Measurements from ENCODE around the gene HOMER2. TPM values are rescaled to one million over a fixed set of nuclear protein-coding genes. Genes with fewer than 3 reads are reported as not detected.

HOMER2 gene
- total and polyA plus RNA-seq, 2 experiments from 2014 or later, result 10.8 to 23.9 TPM

DNA sequence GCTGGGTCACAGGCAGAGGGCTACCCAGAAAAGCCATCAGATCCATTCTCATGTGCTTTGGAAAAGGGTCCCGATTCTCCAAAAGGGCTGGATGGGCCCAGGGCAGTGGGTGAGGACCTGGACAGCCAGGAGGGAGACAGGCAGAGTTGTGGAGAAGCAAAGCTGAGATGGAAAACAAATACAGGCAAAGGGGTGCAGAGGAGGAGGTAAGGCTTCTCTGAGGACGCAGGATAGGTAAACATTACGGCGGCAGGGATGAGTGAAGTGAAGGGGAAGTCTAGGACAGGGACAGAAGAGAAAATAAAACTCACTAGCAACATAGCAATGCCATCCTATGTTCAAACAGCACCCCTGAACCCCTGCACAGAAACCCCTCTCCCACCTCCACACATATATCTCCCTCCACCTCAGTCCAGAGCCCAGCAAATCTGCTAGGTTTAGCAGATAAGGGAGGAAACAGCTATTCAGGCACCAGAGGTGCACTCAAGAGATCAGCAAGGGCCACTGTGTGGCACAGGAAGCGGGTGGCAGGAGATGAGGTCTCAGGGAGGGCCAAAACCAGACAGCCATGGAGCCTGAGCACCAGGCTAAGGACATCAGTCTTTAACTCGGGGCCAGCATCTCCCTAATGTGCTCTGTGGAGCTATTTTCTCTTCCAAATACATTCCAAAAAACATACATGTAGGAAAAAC lies 51.3 kb downstream of the HOMER2 start:
- no peak overlapping the region for H3K4me3 ChIP-seq
- no peaks in the 10 kb centered on the region for H3K27me3 ChIP-seq (ENCODE audit: insufficient read depth)
- Mint-ChIP-seq H3K27me3 (ENCODE audit: insufficient read depth, low read depth, poor library complexity) (no peaks in the 10 kb centered on the region), H3K9me3 (no peaks in the 10 kb centered on the region), H3K4me3 (no peak overlapping the region), H3K27ac (no peak overlapping the region; the same call in 1 of the 2 replicates), H3K4me1 (peaks cover 17% of the 10 kb centered on the region; the same call in 2 of the 3 replicates), H3K36me3 (ENCODE audit: low read depth) (no peaks in the 10 kb centered on the region)
- TF ChIP-seq POLR2AphosphoS5 (IDR thresholded peaks at IDR 0.05; ENCODE audit: low read depth) (no peak), ZNF114 (CRISPR knock-in tag; IDR thresholded peaks at IDR 0.05) (no peak), NANOG (IDR thresholded peaks at IDR 0.05; ENCODE audit: borderline replicate concordance) (no peak), STAT1 (IDR thresholded peaks at IDR 0.05; ENCODE audit: unreplicated experiment) (no peak), EZH2 (IDR thresholded peaks at IDR 0.05; ENCODE audit: low read depth, unreplicated experiment) (no peak), EZH2phosphoT487 (IDR thresholded peaks at IDR 0.05; ENCODE audit: unreplicated experiment) (no peak), ZNF331 (CRISPR knock-in tag; IDR thresholded peaks at IDR 0.05; ENCODE audit: low read depth) (no peak), CREB1 (CRISPR knock-in tag; IDR thresholded peaks at IDR 0.05; ENCODE audit: low read depth) (no peak), JUNB (IDR thresholded peaks at IDR 0.05; ENCODE audit: unreplicated experiment) (no peak)
- TF ChIP-seq, protein P1, sequence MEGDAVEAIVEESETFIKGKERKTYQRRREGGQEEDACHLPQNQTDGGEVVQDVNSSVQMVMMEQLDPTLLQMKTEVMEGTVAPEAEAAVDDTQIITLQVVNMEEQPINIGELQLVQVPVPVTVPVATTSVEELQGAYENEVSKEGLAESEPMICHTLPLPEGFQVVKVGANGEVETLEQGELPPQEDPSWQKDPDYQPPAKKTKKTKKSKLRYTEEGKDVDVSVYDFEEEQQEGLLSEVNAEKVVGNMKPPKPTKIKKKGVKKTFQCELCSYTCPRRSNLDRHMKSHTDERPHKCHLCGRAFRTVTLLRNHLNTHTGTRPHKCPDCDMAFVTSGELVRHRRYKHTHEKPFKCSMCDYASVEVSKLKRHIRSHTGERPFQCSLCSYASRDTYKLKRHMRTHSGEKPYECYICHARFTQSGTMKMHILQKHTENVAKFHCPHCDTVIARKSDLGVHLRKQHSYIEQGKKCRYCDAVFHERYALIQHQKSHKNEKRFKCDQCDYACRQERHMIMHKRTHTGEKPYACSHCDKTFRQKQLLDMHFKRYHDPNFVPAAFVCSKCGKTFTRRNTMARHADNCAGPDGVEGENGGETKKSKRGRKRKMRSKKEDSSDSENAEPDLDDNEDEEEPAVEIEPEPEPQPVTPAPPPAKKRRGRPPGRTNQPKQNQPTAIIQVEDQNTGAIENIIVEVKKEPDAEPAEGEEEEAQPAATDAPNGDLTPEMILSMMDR (conservative IDR thresholded peaks at IDR 0.05; ENCODE audit: low read depth in 2 of 2), result no peak
- TF ChIP-seq, protein P2, sequence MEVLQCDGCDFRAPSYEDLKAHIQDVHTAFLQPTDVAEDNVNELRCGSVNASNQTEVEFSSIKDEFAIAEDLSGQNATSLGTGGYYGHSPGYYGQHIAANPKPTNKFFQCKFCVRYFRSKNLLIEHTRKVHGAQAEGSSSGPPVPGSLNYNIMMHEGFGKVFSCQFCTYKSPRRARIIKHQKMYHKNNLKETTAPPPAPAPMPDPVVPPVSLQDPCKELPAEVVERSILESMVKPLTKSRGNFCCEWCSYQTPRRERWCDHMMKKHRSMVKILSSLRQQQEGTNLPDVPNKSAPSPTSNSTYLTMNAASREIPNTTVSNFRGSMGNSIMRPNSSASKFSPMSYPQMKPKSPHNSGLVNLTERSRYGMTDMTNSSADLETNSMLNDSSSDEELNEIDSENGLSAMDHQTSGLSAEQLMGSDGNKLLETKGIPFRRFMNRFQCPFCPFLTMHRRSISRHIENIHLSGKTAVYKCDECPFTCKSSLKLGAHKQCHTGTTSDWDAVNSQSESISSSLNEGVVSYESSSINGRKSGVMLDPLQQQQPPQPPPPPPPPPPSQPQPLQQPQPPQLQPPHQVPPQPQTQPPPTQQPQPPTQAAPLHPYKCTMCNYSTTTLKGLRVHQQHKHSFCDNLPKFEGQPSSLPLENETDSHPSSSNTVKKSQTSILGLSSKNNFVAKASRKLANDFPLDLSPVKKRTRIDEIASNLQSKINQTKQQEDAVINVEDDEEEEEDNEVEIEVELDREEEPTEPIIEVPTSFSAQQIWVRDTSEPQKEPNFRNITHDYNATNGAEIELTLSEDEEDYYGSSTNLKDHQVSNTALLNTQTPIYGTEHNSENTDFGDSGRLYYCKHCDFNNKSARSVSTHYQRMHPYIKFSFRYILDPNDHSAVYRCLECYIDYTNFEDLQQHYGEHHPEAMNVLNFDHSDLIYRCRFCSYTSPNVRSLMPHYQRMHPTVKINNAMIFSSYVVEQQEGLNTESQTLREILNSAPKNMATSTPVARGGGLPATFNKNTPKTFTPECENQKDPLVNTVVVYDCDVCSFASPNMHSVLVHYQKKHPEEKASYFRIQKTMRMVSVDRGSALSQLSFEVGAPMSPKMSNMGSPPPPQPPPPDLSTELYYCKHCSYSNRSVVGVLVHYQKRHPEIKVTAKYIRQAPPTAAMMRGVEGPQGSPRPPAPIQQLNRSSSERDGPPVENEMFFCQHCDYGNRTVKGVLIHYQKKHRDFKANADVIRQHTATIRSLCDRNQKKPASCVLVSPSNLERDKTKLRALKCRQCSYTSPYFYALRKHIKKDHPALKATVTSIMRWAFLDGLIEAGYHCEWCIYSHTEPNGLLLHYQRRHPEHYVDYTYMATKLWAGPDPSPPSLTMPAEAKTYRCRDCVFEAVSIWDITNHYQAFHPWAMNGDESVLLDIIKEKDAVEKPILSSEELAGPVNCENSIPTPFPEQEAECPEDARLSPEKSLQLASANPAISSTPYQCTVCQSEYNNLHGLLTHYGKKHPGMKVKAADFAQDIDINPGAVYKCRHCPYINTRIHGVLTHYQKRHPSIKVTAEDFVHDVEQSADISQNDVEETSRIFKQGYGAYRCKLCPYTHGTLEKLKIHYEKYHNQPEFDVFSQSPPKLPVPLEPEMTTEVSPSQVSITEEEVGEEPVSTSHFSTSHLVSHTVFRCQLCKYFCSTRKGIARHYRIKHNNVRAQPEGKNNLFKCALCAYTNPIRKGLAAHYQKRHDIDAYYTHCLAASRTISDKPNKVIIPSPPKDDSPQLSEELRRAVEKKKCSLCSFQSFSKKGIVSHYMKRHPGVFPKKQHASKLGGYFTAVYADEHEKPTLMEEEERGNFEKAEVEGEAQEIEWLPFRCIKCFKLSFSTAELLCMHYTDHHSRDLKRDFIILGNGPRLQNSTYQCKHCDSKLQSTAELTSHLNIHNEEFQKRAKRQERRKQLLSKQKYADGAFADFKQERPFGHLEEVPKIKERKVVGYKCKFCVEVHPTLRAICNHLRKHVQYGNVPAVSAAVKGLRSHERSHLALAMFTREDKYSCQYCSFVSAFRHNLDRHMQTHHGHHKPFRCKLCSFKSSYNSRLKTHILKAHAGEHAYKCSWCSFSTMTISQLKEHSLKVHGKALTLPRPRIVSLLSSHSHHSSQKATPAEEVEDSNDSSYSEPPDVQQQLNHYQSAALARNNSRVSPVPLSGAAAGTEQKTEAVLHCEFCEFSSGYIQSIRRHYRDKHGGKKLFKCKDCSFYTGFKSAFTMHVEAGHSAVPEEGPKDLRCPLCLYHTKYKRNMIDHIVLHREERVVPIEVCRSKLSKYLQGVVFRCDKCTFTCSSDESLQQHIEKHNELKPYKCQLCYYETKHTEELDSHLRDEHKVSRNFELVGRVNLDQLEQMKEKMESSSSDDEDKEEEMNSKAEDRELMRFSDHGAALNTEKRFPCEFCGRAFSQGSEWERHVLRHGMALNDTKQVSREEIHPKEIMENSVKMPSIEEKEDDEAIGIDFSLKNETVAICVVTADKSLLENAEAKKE (CRISPR knock-in tag; IDR thresholded peaks at IDR 0.05), result no peak
- TF ChIP-seq, protein P3, sequence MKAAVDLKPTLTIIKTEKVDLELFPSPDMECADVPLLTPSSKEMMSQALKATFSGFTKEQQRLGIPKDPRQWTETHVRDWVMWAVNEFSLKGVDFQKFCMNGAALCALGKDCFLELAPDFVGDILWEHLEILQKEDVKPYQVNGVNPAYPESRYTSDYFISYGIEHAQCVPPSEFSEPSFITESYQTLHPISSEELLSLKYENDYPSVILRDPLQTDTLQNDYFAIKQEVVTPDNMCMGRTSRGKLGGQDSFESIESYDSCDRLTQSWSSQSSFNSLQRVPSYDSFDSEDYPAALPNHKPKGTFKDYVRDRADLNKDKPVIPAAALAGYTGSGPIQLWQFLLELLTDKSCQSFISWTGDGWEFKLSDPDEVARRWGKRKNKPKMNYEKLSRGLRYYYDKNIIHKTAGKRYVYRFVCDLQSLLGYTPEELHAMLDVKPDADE (IDR thresholded peaks at IDR 0.05), result no peak
- TF ChIP-seq, protein P4, sequence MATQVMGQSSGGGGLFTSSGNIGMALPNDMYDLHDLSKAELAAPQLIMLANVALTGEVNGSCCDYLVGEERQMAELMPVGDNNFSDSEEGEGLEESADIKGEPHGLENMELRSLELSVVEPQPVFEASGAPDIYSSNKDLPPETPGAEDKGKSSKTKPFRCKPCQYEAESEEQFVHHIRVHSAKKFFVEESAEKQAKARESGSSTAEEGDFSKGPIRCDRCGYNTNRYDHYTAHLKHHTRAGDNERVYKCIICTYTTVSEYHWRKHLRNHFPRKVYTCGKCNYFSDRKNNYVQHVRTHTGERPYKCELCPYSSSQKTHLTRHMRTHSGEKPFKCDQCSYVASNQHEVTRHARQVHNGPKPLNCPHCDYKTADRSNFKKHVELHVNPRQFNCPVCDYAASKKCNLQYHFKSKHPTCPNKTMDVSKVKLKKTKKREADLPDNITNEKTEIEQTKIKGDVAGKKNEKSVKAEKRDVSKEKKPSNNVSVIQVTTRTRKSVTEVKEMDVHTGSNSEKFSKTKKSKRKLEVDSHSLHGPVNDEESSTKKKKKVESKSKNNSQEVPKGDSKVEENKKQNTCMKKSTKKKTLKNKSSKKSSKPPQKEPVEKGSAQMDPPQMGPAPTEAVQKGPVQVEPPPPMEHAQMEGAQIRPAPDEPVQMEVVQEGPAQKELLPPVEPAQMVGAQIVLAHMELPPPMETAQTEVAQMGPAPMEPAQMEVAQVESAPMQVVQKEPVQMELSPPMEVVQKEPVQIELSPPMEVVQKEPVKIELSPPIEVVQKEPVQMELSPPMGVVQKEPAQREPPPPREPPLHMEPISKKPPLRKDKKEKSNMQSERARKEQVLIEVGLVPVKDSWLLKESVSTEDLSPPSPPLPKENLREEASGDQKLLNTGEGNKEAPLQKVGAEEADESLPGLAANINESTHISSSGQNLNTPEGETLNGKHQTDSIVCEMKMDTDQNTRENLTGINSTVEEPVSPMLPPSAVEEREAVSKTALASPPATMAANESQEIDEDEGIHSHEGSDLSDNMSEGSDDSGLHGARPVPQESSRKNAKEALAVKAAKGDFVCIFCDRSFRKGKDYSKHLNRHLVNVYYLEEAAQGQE (IDR thresholded peaks at IDR 0.05; ENCODE audit: unreplicated experiment), result no peak
- no peaks in the 10 kb centered on the region for H3K9me2 ChIP-seq (ENCODE audit: insufficient read depth)
- peaks cover 7% of the 10 kb centered on the region for H3K4me1 ChIP-seq (ENCODE audit: insufficient read depth)
- no peaks in the 10 kb centered on the region for H4K20me1 ChIP-seq (replicated peaks; ENCODE audit: insufficient read depth)
- ATAC-seq (no peak), DNase-seq (ENCODE audit: low spot score) (no peak)
- H3K27ac ChIP-seq (ENCODE audit: low read depth), result no peak overlapping the region
- H3K4me2 ChIP-seq, result no peak overlapping the region
- H3K36me3 ChIP-seq (ENCODE audit: insufficient read depth), result no peaks in the 10 kb centered on the region
- H3K79me2 ChIP-seq (replicated peaks; ENCODE audit: insufficient read depth), result no peaks in the 10 kb centered on the region
- no peak overlapping the region for H2AFZ ChIP-seq
- H3F3A ChIP-seq (replicated peaks; ENCODE audit: low read depth), result no peaks in the 10 kb centered on the region

Measured in GM23338 (cell line).